A673 (cell line): ENCODE measurements around the gene KCNJ4. TPM values are rescaled to one million over a fixed set of nuclear protein-coding genes. Genes with fewer than 3 reads are reported as not detected.

ENCODE experiments used
- BruUV-seq: library from RNA; stranded (reverse); fragments of 400-500 nt; replicated peaks from 2 replicates; lab custom pipeline; 2021; lab: Mats Ljungman, UMichigan
- CTCF ChIA-PET: fragments of 300-600 bp; sonication (Branson Sonifier 250); formaldehyde crosslinking; loops from one replicate; lab custom pipeline; 2022; ENCODE audit warnings: antibody characterized with exemption; lab: Charles Lee
- POLR2A ChIA-PET: fragments of 300-600 bp; sonication (Branson Sonifier 250); formaldehyde crosslinking; loops from one replicate; lab custom pipeline; 2022; ENCODE audit warnings: antibody characterized with exemption; ENCODE audit not compliant: low non-redundant PET; lab: Charles Lee
- DNase-seq: peaks from one replicate; pipeline ENCODE4 v3.0.0-alpha.2; 2015; ENCODE audit warnings: low spot score
- H3K27ac ChIP-seq: fragments of 200-600 bp; sonication (generic); 2 replicates; pipeline ENCODE4 v1.5.1; 2016; ENCODE audit warnings: mixed run types, low read depth, mild to moderate bottlenecking, mixed read lengths, antibody characterized with exemption, low read length; ENCODE audit not compliant: poor library complexity, severe bottlenecking
- H3K27me3 ChIP-seq: fragments of 200-600 bp; sonication (generic); replicated peaks from 2 replicates; pipeline ENCODE4 v1.6.1; 2017; ENCODE audit warnings: mixed run types, low read depth, mild to moderate bottlenecking, mixed read lengths, antibody characterized with exemption, low read length; ENCODE audit not compliant: insufficient read depth, poor library complexity
- H3K36me3 ChIP-seq: fragments of 200-600 bp; sonication (generic); 2 replicates; pipeline ENCODE4 v1.6.1; 2016; ENCODE audit warnings: mixed run types, mild to moderate bottlenecking, mixed read lengths, antibody characterized with exemption, low read length; ENCODE audit not compliant: insufficient read depth, poor library complexity, severe bottlenecking
- H3K4me1 ChIP-seq: fragments of 200-600 bp; sonication (generic); 2 replicates; pipeline ENCODE4 v1.6.1; 2017; ENCODE audit warnings: mixed run types, mild to moderate bottlenecking, mixed read lengths, antibody characterized with exemption, low read length; ENCODE audit not compliant: insufficient read depth, poor library complexity, severe bottlenecking
- H3K4me3 ChIP-seq: fragments of 200-600 bp; sonication (generic); 2 replicates; pipeline ENCODE4 v1.5.1; 2016; ENCODE audit warnings: low read depth, mixed run types, mild to moderate bottlenecking, mixed read lengths, low read length; ENCODE audit not compliant: poor library complexity, severe bottlenecking
- H3K9me3 ChIP-seq: fragments of 200-600 bp; sonication (generic); 2 replicates; pipeline ENCODE4 v1.6.1; 2016; ENCODE audit warnings: mixed run types, low read depth, mild to moderate bottlenecking, mixed read lengths, antibody characterized with exemption, low read length; ENCODE audit not compliant: poor library complexity, severe bottlenecking
- CTCF ChIP-seq: fragments of 300-800, 200-600 bp; sonication (generic); conservative IDR thresholded peaks from 2 replicates; pipeline ENCODE4 v1.5.1; 2017; ENCODE audit warnings: low read depth, mild to moderate bottlenecking, antibody characterized with exemption, low read length, moderate library complexity, mixed read lengths
- EZH2 ChIP-seq: fragments of 200-600 bp; sonication (generic); IDR thresholded peaks from 2 replicates; pipeline ENCODE4 v1.6.1; 2017; ENCODE audit warnings: borderline replicate concordance, low read depth, mild to moderate bottlenecking, mixed read lengths, antibody characterized with exemption, low read length; ENCODE audit not compliant: poor library complexity, severe bottlenecking
- intact Hi-C: fragments of 100-400 bp; cut with micrococcal nuclease; formaldehyde crosslinking; loops from one replicate; pipeline ENCODE4 v1.10.0; 2022; ENCODE audit not compliant: unreplicated experiment
- total RNA-seq: library from RNA; stranded (reverse); gene quantifications from 2 replicates; pipeline ENCODE4 v1.2.3, GENCODE V29; 2021

KCNJ4 gene
- total RNA-seq, 1 experiment from 2014 or later: 1.0 TPM

- CTCF ChIA-PET: no interaction called here
- no peak for TF ChIP-seq EZH2
- no peak for TF ChIP-seq CTCF
- Histone ChIP-seq H3K9me3 (no peaks in the 10 kb centered on the region), H3K36me3 (no peaks in the 10 kb centered on the region), H3K4me3 (no peak overlapping the region), H3K27ac (no peak overlapping the region), H3K27me3 (no peaks in the 10 kb centered on the region), H3K4me1 (no peaks in the 10 kb centered on the region)
- POLR2A ChIA-PET: no interaction called here
- no TSS peak for BruUV-seq
- no peak for DNase-seq
- intact Hi-C loops: no loop called here
Observed at GRCh38 chr22:38443628-38444521, 11.1 kb downstream of the KCNJ4 start.

DNA sequence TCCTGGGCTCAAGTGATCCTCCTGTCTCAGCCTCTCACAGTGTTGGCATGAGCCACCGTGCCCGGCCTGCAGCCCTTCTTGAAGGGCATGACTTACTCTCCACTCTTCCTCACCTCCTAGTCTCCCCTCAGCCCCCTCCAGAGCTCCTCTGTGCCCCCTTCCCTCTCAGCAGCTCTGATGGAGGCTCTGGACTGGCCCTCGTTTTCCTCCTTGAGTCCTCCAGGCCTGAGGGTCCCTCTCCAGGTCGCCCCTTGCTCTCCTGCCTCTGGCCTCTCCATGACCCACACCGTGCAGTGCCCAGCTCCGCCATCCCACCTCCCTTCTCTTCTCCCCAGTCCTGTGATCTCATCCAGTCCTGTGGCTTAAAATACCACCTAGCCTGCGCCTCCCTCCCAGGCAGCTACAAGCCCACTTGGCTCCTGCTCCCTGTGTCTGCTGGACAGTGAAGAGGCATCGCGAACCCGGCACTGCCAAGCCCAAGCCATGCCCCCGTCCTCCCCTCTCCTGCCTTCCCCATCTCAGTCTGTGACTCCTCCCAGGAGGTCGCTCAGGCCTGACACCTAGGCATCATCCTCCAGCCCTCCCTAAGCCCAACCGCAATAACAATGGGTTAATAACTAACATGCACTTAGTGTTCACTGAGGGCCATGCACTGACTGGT lies 11.9 kb downstream of the KCNJ4 start:
- BruUV-seq: no TSS peak
- Histone ChIP-seq H3K27me3 (no peaks in the 10 kb centered on the region), H3K4me1 (no peaks in the 10 kb centered on the region), H3K9me3 (no peaks in the 10 kb centered on the region), H3K36me3 (no peaks in the 10 kb centered on the region), H3K4me3 (no peak overlapping the region), H3K27ac (no peak overlapping the region)
- POLR2A ChIA-PET: no interaction called here
- DNase-seq: no peak
- TF ChIP-seq EZH2 (no peak), CTCF (no peak)
- CTCF ChIA-PET: no interaction called here
- intact Hi-C loops: no loop called here

GRCh38 chr22:38441620-38442287 lies 13.2 kb downstream of the KCNJ4 start:
- no peaks in the 10 kb centered on the region for H3K36me3 ChIP-seq
- ChIA-PET CTCF (no interaction called here), POLR2A (no interaction called here)
- no peak overlapping the region for H3K4me3 ChIP-seq
- TF ChIP-seq EZH2: no peak
- no peak for TF ChIP-seq CTCF
- no peaks in the 10 kb centered on the region for H3K27me3 ChIP-seq
- DNase-seq: no peak
- H3K4me1 ChIP-seq: no peaks in the 10 kb centered on the region
- intact Hi-C loops: no loop called here
- H3K9me3 ChIP-seq: no peaks in the 10 kb centered on the region
- no peak overlapping the region for H3K27ac ChIP-seq
- BruUV-seq: no TSS peak
